Measurements from ENCODE around the gene DDN.
A peak's percentile ranks its signal among the peaks of the same experiment; 100 is the strongest.

DDN gene

DNA sequence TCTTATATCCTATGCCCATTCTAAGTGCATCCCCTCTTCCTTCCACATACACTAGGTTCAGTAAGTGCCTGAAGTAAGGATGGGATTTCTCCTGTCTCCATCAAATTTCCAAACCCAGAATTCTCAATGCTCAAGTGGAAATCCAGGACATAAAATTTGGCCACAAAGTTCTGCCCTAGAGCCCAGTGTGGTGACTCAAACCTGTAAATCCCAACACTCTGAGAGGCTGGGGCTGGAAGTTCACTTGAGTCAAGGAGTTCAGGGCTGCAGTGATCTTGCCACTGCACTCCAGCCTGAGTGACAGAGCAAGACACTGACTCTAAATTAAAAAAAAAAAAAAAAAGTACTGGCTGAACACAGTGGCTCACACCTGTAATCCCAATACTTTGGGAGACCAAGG is 37.4 kb downstream of the DDN start:
- no peak for DNase-seq

GRCh38 chr12:48961331-48961730 is 37.8 kb downstream of the DDN start:
- DNase-seq, result no peak

GRCh38 chr12:48960834-48961233 is 38.3 kb downstream of the DDN start:
- DNase-seq, result no peak

DNA sequence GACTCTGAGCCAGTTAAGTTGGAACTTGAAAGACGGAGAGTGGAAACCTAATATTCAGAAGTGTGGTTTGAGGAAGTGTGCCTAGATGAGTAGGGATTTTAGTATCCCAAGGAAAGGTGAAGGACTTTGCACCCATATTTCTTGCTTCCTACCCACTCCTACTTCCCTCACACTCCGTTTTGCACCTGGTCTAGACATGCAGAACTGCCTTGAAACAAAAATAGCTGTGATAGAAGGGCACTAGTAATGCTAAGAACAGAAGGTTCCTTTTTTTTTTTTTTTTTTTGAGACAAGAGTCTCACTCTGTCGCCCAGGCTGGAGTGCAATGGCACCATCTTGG is 41.2 kb downstream of the DDN start:
- no peak for DNase-seq

DNA sequence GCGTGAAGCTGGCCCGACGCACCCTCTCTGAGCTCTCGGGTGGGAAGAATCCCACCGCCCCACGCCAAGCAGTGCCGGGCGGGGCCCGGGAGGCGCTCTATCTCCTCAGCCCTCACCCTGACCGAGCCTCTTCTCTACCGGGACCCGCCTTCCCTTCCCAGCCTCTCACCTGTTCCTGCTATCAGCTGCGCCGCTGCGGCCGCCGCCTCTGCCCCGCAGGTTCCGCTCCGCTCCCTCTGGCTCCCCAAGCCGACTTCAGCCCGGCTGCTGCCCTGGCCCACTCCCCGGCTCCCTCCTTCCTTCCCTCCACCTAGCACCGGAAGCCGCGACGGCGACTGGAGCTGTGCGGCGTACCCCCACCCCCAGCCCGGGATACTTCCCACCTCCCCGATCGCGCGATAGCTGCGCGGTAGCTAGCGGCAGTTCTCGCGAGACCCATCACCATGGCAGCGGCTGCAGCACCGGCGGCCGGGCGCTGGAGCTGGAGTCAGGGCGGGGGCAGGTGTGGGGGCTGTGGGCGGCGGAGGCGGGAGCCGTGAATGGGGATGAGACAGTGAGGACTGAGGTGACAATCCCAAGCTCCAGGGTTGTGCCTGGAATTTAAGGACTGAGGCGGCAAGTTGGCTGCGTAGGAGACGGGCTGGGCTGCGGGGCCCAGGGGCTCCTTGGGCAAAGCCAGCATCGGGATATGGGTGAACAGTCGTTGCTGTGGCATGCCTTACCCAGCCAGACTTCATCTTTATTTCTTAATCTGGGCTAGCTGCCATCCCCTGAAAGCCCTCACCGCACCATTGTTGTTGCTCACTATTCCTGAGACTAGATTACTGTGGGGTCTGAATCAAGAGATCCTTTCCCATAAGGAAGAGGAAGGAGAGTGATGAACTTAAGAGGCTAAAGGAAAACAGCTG is 41.8 kb downstream of the DDN start, which contains the start of gene ARF3:
TSS of gene ARF3 (minus strand) at position 347 of the 908 bp plus-strand sequence. CDS start 16,392 bp downstream, outside the sequence.
- DNase-seq, result peak; percentile 80

DNA sequence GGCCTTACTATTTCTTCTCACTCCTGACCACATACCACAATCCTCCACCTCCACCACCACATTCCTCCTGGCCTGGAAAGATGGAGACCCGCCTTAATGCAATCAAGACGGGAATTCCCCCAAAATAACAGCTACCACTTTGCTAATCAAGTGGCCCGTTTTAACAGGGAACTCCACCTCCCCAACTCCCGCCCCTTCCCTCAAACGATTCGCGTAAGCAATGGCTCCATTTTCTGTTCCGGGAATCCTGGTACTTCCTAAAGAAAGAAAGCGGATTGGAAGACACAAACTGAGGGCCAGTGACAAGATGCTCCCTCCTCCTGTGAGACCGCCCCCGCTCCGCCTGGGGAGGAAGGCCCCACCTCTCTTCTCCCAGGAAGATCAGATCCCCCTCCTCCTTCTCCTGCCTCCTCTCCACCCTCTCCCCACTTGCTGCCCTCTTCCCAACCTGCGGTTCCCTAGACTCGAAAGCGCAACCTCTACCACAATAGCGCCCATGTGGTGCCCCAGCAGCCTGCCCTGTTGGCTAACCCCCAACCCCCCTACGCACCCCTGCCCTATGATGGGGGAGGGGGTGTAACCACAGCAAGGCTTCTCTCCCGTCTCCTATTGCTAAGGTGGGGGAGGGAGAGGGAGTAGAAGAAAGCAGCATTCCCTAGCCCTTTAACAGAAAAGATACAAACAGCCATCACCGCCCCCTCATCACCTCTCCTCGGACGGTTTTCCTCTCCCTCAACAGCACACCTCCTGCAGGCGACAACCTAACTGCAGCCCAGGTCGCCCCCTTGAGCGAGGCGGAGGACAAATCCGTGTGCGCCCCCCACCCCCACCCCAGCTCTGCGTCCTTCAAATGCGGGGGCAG is 42.7 kb downstream of the DDN start:
- no peak for DNase-seq

DNA sequence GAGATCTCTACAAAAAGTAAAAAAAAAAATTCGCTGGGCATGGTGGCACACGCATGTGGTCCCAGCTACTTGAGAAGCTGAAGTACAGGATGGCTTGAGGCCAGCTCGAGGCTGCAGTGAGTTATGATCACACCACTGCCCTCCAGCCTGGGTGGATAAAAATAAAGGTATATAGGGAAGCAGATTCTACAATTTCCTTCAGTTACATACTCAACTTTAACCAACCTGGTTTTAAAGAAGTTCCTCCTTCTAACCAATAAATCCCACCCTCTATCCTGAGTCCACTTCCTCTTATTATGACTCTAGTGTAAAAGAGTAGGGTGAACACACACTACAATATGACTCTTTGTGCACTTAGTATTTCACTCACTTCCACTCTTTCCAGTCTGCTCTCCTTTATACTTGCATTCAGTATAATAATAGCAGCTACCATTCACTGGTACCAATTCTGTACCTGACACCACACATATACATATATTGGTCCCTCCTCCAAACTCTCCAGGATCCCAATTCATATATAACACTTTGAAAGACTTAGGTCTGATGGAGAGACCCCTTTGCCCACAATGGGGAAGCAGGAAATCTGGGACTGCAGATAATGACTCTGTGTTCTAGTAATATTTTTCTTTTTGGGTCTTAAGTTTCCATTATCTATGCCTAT is 44.2 kb downstream of the DDN start:
- DNase-seq, result no peak

DNA sequence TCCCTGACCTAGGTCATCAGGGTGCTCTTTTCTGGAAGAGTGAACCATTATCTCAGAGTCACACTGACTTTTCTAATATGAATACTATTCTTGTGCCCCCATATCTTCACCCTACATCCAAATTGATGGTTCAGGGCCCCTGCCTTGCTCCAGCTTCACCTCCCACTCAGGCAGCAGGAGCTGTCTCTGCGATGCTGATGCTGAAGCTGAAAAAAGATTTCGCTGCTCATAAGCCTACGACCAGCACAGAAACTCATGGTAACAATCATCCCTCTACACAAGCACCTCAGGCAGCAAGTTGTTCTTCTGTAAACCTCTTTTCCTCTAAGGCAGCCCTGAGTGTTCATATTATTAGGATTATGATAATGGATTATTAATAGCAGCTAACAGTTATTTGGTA is 45.1 kb downstream of the DDN start:
- DNase-seq, result no peak

GRCh38 chr12:48952691-48953090 is 46.5 kb downstream of the DDN start:
- DNase-seq, result no peak

DNA sequence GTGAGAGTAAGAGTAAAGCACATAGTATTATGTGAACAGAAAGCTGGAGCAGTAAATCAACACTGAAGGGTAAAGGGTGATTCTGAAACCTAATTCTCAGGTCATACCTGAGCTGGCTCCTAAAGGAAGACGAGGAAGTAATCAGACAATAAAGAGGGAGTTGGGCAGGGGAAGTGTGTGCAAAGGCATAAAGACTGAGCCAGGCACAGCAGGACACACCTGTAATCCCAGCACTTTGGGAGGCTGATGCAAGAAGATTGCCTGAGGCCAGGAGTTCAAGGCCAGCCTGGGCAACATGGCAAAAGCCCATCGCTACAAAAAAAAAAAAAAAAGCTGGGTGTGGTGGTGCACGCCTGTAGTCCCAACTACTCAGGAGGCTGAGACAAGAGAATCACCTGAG is 51.4 kb downstream of the DDN start:
- DNase-seq, result no peak

- DNase-seq, result no peak
Observed at GRCh38 chr12:48946943-48947342, 52.2 kb downstream of the DDN start.

DNA sequence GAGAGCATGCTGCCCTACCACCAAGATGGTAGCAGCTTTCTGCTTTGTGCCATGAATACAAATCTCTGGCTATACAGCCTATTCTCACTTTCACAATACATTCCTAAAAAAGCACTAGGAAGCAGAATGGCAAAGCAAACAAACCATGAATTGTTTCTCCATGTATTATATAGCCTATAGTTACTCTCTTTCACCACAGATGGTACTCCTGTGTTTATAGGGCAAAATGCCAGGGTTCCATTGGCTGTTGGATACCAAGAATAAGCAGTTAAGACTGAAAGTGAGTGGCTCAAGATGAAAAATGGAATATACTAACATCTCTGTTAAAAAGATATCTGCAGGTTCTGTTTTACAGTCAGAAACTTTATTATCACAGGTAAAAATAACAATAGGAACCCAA is 53.0 kb downstream of the DDN start:
- no peak for DNase-seq
